CD14-positive monocyte (primary cell): ENCODE results near the gene SYNPO2. TPM values are rescaled to one million over a fixed set of nuclear protein-coding genes. Genes with fewer than 3 reads are reported as not detected.

ENCODE experiments used
- DNase-seq, 3 donors: peaks; one replicate each; pipeline ENCODE4 v3.0.0-alpha.2; 2011 to 2022
- H2AFZ ChIP-seq: 2 replicates; pipeline ENCODE4 v1.6.0; 2012; ENCODE audit warnings: mild to moderate bottlenecking, low read depth, low read length, inconsistent platforms; ENCODE audit not compliant: insufficient read depth, poor library complexity, severe bottlenecking
- H3K27ac ChIP-seq, 2 donors: 1 replicate in 1 of 2; 2 replicates in 1 of 2; pipeline ENCODE4 v1.5.1; 2012 to 2013; ENCODE audit warnings: low read length in 2 of 2, control low read depth in 1 of 2, inconsistent platforms in 1 of 2, low read depth in 1 of 2, mild to moderate bottlenecking in 1 of 2
- H3K27me3 ChIP-seq, 2 donors: one replicate each; pipeline versions ENCODE4 v1.6.0 to v1.6.1; 2011 to 2013; ENCODE audit warnings: low read length in 2 of 2; ENCODE audit not compliant: control insufficient read depth in 2 of 2, insufficient read depth in 2 of 2
- H3K36me3 ChIP-seq, 2 donors: replicated peaks in 1 of 2; 1 replicate in 1 of 2; 2 replicates in 1 of 2; pipeline versions ENCODE4 v1.5.1 to v1.6.1; 2012 to 2013; ENCODE audit warnings: low read length in 2 of 2, control low read depth in 1 of 2, inconsistent platforms in 1 of 2, mild to moderate bottlenecking in 1 of 2; ENCODE audit not compliant: insufficient read depth in 2 of 2, control insufficient read depth in 1 of 2
- H3K4me1 ChIP-seq, 2 donors: 1 replicate in 1 of 2; 2 replicates in 1 of 2; pipeline versions ENCODE4 v1.5.1 to v1.6.1; 2012 to 2013; ENCODE audit warnings: low read length in 2 of 2, control low read depth in 1 of 2, inconsistent platforms in 1 of 2, mild to moderate bottlenecking in 1 of 2, moderate library complexity in 1 of 2; ENCODE audit not compliant: insufficient read depth in 2 of 2, control insufficient read depth in 1 of 2
- H3K4me2 ChIP-seq: replicated peaks from 2 replicates; pipeline ENCODE3; 2012; ENCODE audit warnings: low read length, moderate library complexity, mild to moderate bottlenecking; ENCODE audit not compliant: poor library complexity, severe bottlenecking; ENCODE audit errors: extremely low read depth
- H3K4me3 ChIP-seq, 3 experiments: fragments of 200-600 bp in 1 of 3; sonication (generic) in 1 of 3; replicated peaks in 1 of 3; 1 replicate in 2 of 3; 2 replicates in 1 of 3; pipeline ENCODE4 v1.5.1; 2011 to 2013; ENCODE audit warnings: low read length in 3 of 3, mild to moderate bottlenecking in 3 of 3, control low read depth in 2 of 3, low read depth in 2 of 3, inconsistent platforms in 1 of 3, moderate library complexity in 1 of 3
- H3K79me2 ChIP-seq: 2 replicates; pipeline ENCODE4 v1.6.0; 2012; ENCODE audit warnings: mild to moderate bottlenecking, control low read depth, inconsistent platforms, low read length, moderate library complexity; ENCODE audit not compliant: insufficient read depth
- H3K9ac ChIP-seq: 2 replicates; pipeline ENCODE4 v1.6.0; 2017; ENCODE audit warnings: low read length, mild to moderate bottlenecking; ENCODE audit not compliant: insufficient read depth, poor library complexity, severe bottlenecking
- H3K9me3 ChIP-seq, 2 donors: replicated peaks in 1 of 2; 1 replicate in 1 of 2; 2 replicates in 1 of 2; pipeline versions ENCODE4 v1.5.1 to v1.6.1; 2012 to 2013; ENCODE audit warnings: low read length in 2 of 2, control low read depth in 1 of 2; ENCODE audit not compliant: control insufficient read depth in 1 of 2, insufficient read depth in 1 of 2
- H4K20me1 ChIP-seq: 2 replicates; pipeline ENCODE4 v1.6.0; 2012; ENCODE audit warnings: mild to moderate bottlenecking, low read length, control low read depth, moderate library complexity; ENCODE audit not compliant: insufficient read depth
- H3K27ac Mint-ChIP-seq, 7 donors: one replicate each; pipeline ENCODE4 v1.8.0; 2020; ENCODE audit warnings: mild to moderate bottlenecking in 7 of 7, mixed read lengths in 7 of 7, moderate library complexity in 6 of 7, inconsistent platforms in 2 of 7
- H3K27me3 Mint-ChIP-seq, 3 donors: one replicate each; pipeline ENCODE4 v1.8.0; 2021 to 2022; ENCODE audit warnings: low read depth in 3 of 3, mild to moderate bottlenecking in 3 of 3, mixed read lengths in 3 of 3, moderate library complexity in 3 of 3, inconsistent platforms in 1 of 3
- H3K36me3 Mint-ChIP-seq, 2 donors: one replicate each; pipeline ENCODE4 v1.8.0; 2020; ENCODE audit warnings: mixed read lengths in 2 of 2, inconsistent platforms in 1 of 2, mild to moderate bottlenecking in 1 of 2
- H3K4me1 Mint-ChIP-seq: one replicate; pipeline ENCODE4 v1.8.0; 2020; ENCODE audit warnings: mild to moderate bottlenecking, mixed read lengths
- H3K4me3 Mint-ChIP-seq, 2 donors: one replicate each; pipeline ENCODE4 v1.8.0; 2020; ENCODE audit warnings: mild to moderate bottlenecking in 2 of 2, mixed read lengths in 2 of 2, moderate library complexity in 1 of 2
- H3K9me3 Mint-ChIP-seq, 7 donors: one replicate each; pipeline ENCODE4 v1.8.0; 2020 to 2022; ENCODE audit warnings: mixed read lengths in 7 of 7, mild to moderate bottlenecking in 6 of 7, moderate library complexity in 6 of 7, inconsistent platforms in 2 of 7
- WGBS: methylation state at CpG from one replicate; pipeline ENCODE4 v1.1.5; 2013; ENCODE audit warnings: missing lambda C conversion rate; ENCODE audit not compliant: insufficient coverage; 5-methylcytosine and 5-hydroxymethylcytosine counted together
- intact Hi-C, 2 donors: fragments of 100-400 bp; cut with micrococcal nuclease; formaldehyde crosslinking; loops; one replicate each; pipeline versions ENCODE4 v1.15.0 to v1.15.1; 2023
- polyA plus RNA-seq, 3 donors: library from polyadenylated mRNA; depleted of rRNA in 1 of 3; unstranded in 2 of 3; stranded (reverse) in 1 of 3; fragments of 300-500 nt in 2 of 3; fragments of >200 nt in 1 of 3; fragmentation: Illumina TruSeq in 2 of 3; gene quantifications; 1 replicate in 2 of 3; 2 replicates in 1 of 3; pipeline ENCODE4 v1.2.3, GENCODE V29; 2012 to 2021
- TF ChIP-seq, protein P1 (sequence below): fragments of 200-600 bp; IDR thresholded peaks from one replicate; pipeline ENCODE4 v1.8.0; 2022; ENCODE audit warnings: antibody characterized with exemption, mild to moderate bottlenecking

SYNPO2 gene
- polyA plus RNA-seq, 3 donors, result 0.04 TPM; not detected in 2

- no peak overlapping the region for H3K4me2 ChIP-seq
- intact Hi-C loops, result no loop called here
- Mint-ChIP-seq H3K36me3 (no peaks in the 10 kb centered on the region), H3K27ac (no peak overlapping the region), H3K27me3 (peaks cover 0 to 3% (median 2%) of the 10 kb centered on the region in 3 donors), H3K4me3 (no peak overlapping the region), H3K4me1 (peaks cover 10% of the 10 kb centered on the region), H3K9me3 (peaks cover 0 to 2% (median 0%) of the 10 kb centered on the region in 7 donors)
- H3K79me2 ChIP-seq, result no peaks in the 10 kb centered on the region
- no peak overlapping the region for H3K4me3 ChIP-seq
- H2AFZ ChIP-seq, result no peak overlapping the region
- 100% methylated on average over 3 of the region's 6 CpGs for WGBS
- DNase-seq, result no peak
- H3K27ac ChIP-seq, result no peak overlapping the region
- TF ChIP-seq, protein P1, sequence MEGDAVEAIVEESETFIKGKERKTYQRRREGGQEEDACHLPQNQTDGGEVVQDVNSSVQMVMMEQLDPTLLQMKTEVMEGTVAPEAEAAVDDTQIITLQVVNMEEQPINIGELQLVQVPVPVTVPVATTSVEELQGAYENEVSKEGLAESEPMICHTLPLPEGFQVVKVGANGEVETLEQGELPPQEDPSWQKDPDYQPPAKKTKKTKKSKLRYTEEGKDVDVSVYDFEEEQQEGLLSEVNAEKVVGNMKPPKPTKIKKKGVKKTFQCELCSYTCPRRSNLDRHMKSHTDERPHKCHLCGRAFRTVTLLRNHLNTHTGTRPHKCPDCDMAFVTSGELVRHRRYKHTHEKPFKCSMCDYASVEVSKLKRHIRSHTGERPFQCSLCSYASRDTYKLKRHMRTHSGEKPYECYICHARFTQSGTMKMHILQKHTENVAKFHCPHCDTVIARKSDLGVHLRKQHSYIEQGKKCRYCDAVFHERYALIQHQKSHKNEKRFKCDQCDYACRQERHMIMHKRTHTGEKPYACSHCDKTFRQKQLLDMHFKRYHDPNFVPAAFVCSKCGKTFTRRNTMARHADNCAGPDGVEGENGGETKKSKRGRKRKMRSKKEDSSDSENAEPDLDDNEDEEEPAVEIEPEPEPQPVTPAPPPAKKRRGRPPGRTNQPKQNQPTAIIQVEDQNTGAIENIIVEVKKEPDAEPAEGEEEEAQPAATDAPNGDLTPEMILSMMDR, result no peak
- H3K9me3 ChIP-seq, result no peaks in the 10 kb centered on the region
- no peak overlapping the region for H3K9ac ChIP-seq
- H3K4me1 ChIP-seq, result no peaks in the 10 kb centered on the region
- no peaks in the 10 kb centered on the region for H3K36me3 ChIP-seq
- no peaks in the 10 kb centered on the region for H4K20me1 ChIP-seq
- no peaks in the 10 kb centered on the region for H3K27me3 ChIP-seq
These were observed 53.1 kb downstream of the SYNPO2 start for GRCh38 chr4:118941799-118942198.

- Mint-ChIP-seq H3K4me3 (no peak overlapping the region), H3K27me3 (peaks cover 0 to 3% (median 2%) of the 10 kb centered on the region in 3 donors), H3K4me1 (peaks cover 10% of the 10 kb centered on the region), H3K9me3 (no peaks in the 10 kb centered on the region), H3K27ac (no peak overlapping the region), H3K36me3 (no peaks in the 10 kb centered on the region)
- H3K79me2 ChIP-seq, result no peaks in the 10 kb centered on the region
- H3K27ac ChIP-seq, result no peak overlapping the region
- TF ChIP-seq, protein P1, result no peak
- no peaks in the 10 kb centered on the region for H3K9me3 ChIP-seq
- no peaks in the 10 kb centered on the region for H3K4me1 ChIP-seq
- H3K9ac ChIP-seq, result no peak overlapping the region
- no peaks in the 10 kb centered on the region for H4K20me1 ChIP-seq
- H2AFZ ChIP-seq, result no peak overlapping the region
- H3K27me3 ChIP-seq, result no peaks in the 10 kb centered on the region
- WGBS, result no CpG with 5 or more reads among the region's 1 CpG
- intact Hi-C loops, result no loop called here
- H3K4me3 ChIP-seq, result no peak overlapping the region
- DNase-seq, result peak; percentile 28 to 44 (median 42)
- no peaks in the 10 kb centered on the region for H3K36me3 ChIP-seq
- no peak overlapping the region for H3K4me2 ChIP-seq
These were observed 53.8 kb downstream of the SYNPO2 start for GRCh38 chr4:118942465-118942864.
